GM23338 (cell line): ENCODE measurements around the gene NFATC1. TPM values are rescaled to one million over a fixed set of nuclear protein-coding genes. Genes with fewer than 3 reads are reported as not detected.

Experiments used
- ATAC-seq: fragments of 200-7000 bp; cut with Tn5 transposase; 3 replicates; pipeline ENCODE4 v1.9.1; 2020
- DNase-seq: peaks from one replicate; pipeline ENCODE4 v3.0.0-alpha.2; 2015; ENCODE audit warnings: low spot score
- H2AFZ ChIP-seq: fragments of 200-600 bp; sonication (generic); 2 replicates; pipeline ENCODE4 v1.8.0; 2016; ENCODE audit warnings: antibody characterized with exemption, mild to moderate bottlenecking, moderate library complexity
- H3F3A ChIP-seq: fragments of 200-600 bp; sonication (generic); replicated peaks from 2 replicates; pipeline ENCODE4 v1.8.0; 2017; ENCODE audit warnings: antibody characterized with exemption, mixed run types, low read depth
- H3K27ac ChIP-seq: fragments of 200-600 bp; sonication (generic); 2 replicates; pipeline ENCODE4 v1.6.1; 2016; ENCODE audit warnings: low read depth
- H3K27me3 ChIP-seq: fragments of 200-600 bp; sonication (generic); 2 replicates; pipeline ENCODE4 v1.8.0; 2016; ENCODE audit warnings: mild to moderate bottlenecking, mixed run types, moderate library complexity; ENCODE audit not compliant: insufficient read depth
- H3K36me3 ChIP-seq: fragments of 200-600 bp; sonication (generic); 2 replicates; pipeline ENCODE4 v1.8.0; 2016; ENCODE audit warnings: mild to moderate bottlenecking; ENCODE audit not compliant: insufficient read depth
- H3K4me1 ChIP-seq: fragments of 200-600 bp; sonication (generic); 2 replicates; pipeline ENCODE4 v1.8.0; 2016; ENCODE audit warnings: mild to moderate bottlenecking, moderate library complexity; ENCODE audit not compliant: insufficient read depth
- H3K4me2 ChIP-seq: fragments of 200-600 bp; sonication (generic); 2 replicates; pipeline ENCODE4 v1.7.1; 2017; ENCODE audit warnings: mixed run types
- H3K4me3 ChIP-seq: fragments of 200-600 bp; sonication (generic); 2 replicates; pipeline ENCODE4 v1.6.1; 2016; ENCODE audit warnings: mixed run types
- H3K79me2 ChIP-seq: fragments of 200-600 bp; sonication (generic); replicated peaks from 2 replicates; pipeline ENCODE4 v1.8.0; 2017; ENCODE audit warnings: mild to moderate bottlenecking; ENCODE audit not compliant: insufficient read depth
- H3K9me2 ChIP-seq: fragments of 200-600 bp; sonication (generic); 2 replicates; pipeline ENCODE4 v1.8.0; 2017; ENCODE audit not compliant: insufficient read depth
- H4K20me1 ChIP-seq: fragments of 200-600 bp; sonication (generic); replicated peaks from 2 replicates; pipeline ENCODE4 v1.8.0; 2017; ENCODE audit warnings: mild to moderate bottlenecking; ENCODE audit not compliant: insufficient read depth
- H3K27ac Mint-ChIP-seq: 2 replicates; pipeline ENCODE4 v1.8.0; 2020; ENCODE audit warnings: inconsistent platforms, mild to moderate bottlenecking, moderate library complexity, mixed read lengths
- H3K27me3 Mint-ChIP-seq: 3 replicates; pipeline ENCODE4 v1.8.0; 2022; ENCODE audit warnings: low read depth, mild to moderate bottlenecking, moderate library complexity, mixed read lengths, inconsistent platforms; ENCODE audit not compliant: insufficient read depth, poor library complexity
- H3K36me3 Mint-ChIP-seq: 3 replicates; pipeline ENCODE4 v1.8.0; 2021; ENCODE audit warnings: low read depth, mild to moderate bottlenecking, inconsistent platforms, moderate library complexity, mixed read lengths
- H3K4me1 Mint-ChIP-seq: 3 replicates; pipeline ENCODE4 v1.8.0; 2020; ENCODE audit warnings: mild to moderate bottlenecking, inconsistent platforms, mixed read lengths
- H3K4me3 Mint-ChIP-seq: 3 replicates; pipeline ENCODE4 v1.8.0; 2021; ENCODE audit warnings: moderate library complexity, mild to moderate bottlenecking, inconsistent platforms, mixed read lengths
- H3K9me3 Mint-ChIP-seq: 3 replicates; pipeline ENCODE4 v1.8.0; 2020; ENCODE audit warnings: moderate library complexity, mild to moderate bottlenecking, inconsistent platforms, mixed read lengths
- EZH2phosphoT487 ChIP-seq: fragments of 200-600 bp; sonication (generic); IDR thresholded peaks from one replicate; pipeline ENCODE4 v1.8.1; 2018; ENCODE audit warnings: antibody characterized with exemption; ENCODE audit not compliant: unreplicated experiment
- POLR2AphosphoS5 ChIP-seq: IDR thresholded peaks from 2 replicates; pipeline ENCODE4 v1.6.1; 2016; ENCODE audit warnings: antibody characterized with exemption, low read depth
- polyA plus RNA-seq: library from polyadenylated mRNA; unstranded; fragments of >200 nt; fragmentation: Nextera tagmentation; extraction: Ambion mirVana; gene quantifications from 2 replicates; pipeline ENCODE4 v1.2.1, GENCODE V29; 2016
- total RNA-seq: library from RNA; depleted of rRNA; stranded (reverse); fragments of >200 nt; shearing (Covaris generic); gene quantifications from 2 replicates; pipeline ENCODE4 v1.2.3, GENCODE V29; 2014
- TF ChIP-seq, protein P1 (sequence below): fragments of 250-450 bp; sonication (Bioruptor Pico); IDR thresholded peaks from 2 replicates; pipeline ENCODE4 v1.5.0; 2020; ENCODE audit warnings: mild to moderate bottlenecking, moderate library complexity
- TF ChIP-seq, protein P2 (sequence below), 2 experiments: fragments of 200-600 bp in 1 of 2; sonication (generic) in 1 of 2; conservative IDR thresholded peaks; 2 replicates each; pipeline versions ENCODE4 v1.5.1 to v1.6.1; 2016 to 2017; ENCODE audit warnings: antibody characterized with exemption in 2 of 2, low read depth in 2 of 2, mild to moderate bottlenecking in 2 of 2, moderate library complexity in 1 of 2
- TF ChIP-seq, protein P3 (sequence below): IDR thresholded peaks from one replicate; pipeline ENCODE4 v1.6.1; 2018; ENCODE audit warnings: antibody characterized with exemption; ENCODE audit not compliant: unreplicated experiment

NFATC1 gene
- total and polyA plus RNA-seq, 2 experiments from 2014 or later: 3.9 to 6.4 TPM

DNA sequence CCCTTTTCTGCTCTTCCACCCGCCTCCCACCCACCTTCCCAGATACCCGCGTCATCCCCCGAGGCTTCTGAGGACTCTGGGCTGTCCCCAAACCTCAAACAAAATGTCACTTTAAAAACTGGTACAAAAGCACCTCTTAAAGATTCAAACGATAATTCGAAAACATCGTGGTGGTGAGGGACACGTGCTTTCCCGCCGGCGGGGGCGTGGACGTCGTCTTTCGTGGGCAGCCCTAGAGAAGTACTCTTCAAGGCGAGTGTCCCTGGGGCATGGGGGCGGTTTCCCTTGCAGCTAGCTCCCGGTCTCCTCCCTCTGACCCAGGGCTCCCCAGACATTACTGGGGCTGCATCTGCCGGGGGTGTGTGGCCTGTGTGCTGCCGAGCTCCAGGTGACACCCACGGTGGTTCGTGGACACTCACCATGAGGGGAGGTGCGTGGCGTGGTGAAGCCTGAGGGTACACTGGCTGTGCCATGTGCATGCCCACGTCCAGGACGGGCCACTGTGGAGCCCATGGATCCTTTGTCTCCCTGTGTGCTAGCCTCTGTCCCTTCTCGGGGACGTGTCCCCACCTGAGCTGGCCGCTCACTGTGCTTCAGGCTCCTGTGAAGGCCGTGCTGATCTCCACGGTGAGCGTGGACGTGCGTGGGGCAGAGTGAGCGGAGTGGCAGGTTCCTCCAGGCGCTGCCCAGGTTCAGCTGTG, 117.8 kb downstream of the NFATC1 start:
- Histone ChIP-seq H3K27me3 (no peaks in the 10 kb centered on the region), H4K20me1 (no peaks in the 10 kb centered on the region; the same call in 1 of the 2 replicates), H3K79me2 (no peaks in the 10 kb centered on the region), H3K9me2 (no peaks in the 10 kb centered on the region), H3F3A (no peaks in the 10 kb centered on the region), H3K27ac (no peak overlapping the region), H3K4me1 (no peaks in the 10 kb centered on the region), H3K4me3 (no peak overlapping the region), H3K4me2 (no peak overlapping the region), H3K36me3 (no peaks in the 10 kb centered on the region), H2AFZ (no peak overlapping the region)
- TF ChIP-seq, protein P1, sequence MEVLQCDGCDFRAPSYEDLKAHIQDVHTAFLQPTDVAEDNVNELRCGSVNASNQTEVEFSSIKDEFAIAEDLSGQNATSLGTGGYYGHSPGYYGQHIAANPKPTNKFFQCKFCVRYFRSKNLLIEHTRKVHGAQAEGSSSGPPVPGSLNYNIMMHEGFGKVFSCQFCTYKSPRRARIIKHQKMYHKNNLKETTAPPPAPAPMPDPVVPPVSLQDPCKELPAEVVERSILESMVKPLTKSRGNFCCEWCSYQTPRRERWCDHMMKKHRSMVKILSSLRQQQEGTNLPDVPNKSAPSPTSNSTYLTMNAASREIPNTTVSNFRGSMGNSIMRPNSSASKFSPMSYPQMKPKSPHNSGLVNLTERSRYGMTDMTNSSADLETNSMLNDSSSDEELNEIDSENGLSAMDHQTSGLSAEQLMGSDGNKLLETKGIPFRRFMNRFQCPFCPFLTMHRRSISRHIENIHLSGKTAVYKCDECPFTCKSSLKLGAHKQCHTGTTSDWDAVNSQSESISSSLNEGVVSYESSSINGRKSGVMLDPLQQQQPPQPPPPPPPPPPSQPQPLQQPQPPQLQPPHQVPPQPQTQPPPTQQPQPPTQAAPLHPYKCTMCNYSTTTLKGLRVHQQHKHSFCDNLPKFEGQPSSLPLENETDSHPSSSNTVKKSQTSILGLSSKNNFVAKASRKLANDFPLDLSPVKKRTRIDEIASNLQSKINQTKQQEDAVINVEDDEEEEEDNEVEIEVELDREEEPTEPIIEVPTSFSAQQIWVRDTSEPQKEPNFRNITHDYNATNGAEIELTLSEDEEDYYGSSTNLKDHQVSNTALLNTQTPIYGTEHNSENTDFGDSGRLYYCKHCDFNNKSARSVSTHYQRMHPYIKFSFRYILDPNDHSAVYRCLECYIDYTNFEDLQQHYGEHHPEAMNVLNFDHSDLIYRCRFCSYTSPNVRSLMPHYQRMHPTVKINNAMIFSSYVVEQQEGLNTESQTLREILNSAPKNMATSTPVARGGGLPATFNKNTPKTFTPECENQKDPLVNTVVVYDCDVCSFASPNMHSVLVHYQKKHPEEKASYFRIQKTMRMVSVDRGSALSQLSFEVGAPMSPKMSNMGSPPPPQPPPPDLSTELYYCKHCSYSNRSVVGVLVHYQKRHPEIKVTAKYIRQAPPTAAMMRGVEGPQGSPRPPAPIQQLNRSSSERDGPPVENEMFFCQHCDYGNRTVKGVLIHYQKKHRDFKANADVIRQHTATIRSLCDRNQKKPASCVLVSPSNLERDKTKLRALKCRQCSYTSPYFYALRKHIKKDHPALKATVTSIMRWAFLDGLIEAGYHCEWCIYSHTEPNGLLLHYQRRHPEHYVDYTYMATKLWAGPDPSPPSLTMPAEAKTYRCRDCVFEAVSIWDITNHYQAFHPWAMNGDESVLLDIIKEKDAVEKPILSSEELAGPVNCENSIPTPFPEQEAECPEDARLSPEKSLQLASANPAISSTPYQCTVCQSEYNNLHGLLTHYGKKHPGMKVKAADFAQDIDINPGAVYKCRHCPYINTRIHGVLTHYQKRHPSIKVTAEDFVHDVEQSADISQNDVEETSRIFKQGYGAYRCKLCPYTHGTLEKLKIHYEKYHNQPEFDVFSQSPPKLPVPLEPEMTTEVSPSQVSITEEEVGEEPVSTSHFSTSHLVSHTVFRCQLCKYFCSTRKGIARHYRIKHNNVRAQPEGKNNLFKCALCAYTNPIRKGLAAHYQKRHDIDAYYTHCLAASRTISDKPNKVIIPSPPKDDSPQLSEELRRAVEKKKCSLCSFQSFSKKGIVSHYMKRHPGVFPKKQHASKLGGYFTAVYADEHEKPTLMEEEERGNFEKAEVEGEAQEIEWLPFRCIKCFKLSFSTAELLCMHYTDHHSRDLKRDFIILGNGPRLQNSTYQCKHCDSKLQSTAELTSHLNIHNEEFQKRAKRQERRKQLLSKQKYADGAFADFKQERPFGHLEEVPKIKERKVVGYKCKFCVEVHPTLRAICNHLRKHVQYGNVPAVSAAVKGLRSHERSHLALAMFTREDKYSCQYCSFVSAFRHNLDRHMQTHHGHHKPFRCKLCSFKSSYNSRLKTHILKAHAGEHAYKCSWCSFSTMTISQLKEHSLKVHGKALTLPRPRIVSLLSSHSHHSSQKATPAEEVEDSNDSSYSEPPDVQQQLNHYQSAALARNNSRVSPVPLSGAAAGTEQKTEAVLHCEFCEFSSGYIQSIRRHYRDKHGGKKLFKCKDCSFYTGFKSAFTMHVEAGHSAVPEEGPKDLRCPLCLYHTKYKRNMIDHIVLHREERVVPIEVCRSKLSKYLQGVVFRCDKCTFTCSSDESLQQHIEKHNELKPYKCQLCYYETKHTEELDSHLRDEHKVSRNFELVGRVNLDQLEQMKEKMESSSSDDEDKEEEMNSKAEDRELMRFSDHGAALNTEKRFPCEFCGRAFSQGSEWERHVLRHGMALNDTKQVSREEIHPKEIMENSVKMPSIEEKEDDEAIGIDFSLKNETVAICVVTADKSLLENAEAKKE (CRISPR knock-in tag): no peak
- no peak for TF ChIP-seq POLR2AphosphoS5
- TF ChIP-seq, protein P2, sequence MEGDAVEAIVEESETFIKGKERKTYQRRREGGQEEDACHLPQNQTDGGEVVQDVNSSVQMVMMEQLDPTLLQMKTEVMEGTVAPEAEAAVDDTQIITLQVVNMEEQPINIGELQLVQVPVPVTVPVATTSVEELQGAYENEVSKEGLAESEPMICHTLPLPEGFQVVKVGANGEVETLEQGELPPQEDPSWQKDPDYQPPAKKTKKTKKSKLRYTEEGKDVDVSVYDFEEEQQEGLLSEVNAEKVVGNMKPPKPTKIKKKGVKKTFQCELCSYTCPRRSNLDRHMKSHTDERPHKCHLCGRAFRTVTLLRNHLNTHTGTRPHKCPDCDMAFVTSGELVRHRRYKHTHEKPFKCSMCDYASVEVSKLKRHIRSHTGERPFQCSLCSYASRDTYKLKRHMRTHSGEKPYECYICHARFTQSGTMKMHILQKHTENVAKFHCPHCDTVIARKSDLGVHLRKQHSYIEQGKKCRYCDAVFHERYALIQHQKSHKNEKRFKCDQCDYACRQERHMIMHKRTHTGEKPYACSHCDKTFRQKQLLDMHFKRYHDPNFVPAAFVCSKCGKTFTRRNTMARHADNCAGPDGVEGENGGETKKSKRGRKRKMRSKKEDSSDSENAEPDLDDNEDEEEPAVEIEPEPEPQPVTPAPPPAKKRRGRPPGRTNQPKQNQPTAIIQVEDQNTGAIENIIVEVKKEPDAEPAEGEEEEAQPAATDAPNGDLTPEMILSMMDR (conservative IDR thresholded peaks at IDR 0.05; ENCODE audit: low read depth in 2 of 2): no peak
- TF ChIP-seq, protein P3, sequence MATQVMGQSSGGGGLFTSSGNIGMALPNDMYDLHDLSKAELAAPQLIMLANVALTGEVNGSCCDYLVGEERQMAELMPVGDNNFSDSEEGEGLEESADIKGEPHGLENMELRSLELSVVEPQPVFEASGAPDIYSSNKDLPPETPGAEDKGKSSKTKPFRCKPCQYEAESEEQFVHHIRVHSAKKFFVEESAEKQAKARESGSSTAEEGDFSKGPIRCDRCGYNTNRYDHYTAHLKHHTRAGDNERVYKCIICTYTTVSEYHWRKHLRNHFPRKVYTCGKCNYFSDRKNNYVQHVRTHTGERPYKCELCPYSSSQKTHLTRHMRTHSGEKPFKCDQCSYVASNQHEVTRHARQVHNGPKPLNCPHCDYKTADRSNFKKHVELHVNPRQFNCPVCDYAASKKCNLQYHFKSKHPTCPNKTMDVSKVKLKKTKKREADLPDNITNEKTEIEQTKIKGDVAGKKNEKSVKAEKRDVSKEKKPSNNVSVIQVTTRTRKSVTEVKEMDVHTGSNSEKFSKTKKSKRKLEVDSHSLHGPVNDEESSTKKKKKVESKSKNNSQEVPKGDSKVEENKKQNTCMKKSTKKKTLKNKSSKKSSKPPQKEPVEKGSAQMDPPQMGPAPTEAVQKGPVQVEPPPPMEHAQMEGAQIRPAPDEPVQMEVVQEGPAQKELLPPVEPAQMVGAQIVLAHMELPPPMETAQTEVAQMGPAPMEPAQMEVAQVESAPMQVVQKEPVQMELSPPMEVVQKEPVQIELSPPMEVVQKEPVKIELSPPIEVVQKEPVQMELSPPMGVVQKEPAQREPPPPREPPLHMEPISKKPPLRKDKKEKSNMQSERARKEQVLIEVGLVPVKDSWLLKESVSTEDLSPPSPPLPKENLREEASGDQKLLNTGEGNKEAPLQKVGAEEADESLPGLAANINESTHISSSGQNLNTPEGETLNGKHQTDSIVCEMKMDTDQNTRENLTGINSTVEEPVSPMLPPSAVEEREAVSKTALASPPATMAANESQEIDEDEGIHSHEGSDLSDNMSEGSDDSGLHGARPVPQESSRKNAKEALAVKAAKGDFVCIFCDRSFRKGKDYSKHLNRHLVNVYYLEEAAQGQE: no peak
- no peak for TF ChIP-seq EZH2phosphoT487
- H3K27me3 Mint-ChIP-seq: peaks cover 7% of the 10 kb centered on the region
- no peaks in the 10 kb centered on the region; the same call in 2 of the 3 replicates for H3K36me3 Mint-ChIP-seq
- DNase-seq: no peak
- H3K9me3 Mint-ChIP-seq: no peaks in the 10 kb centered on the region; the same call in 1 of the 3 replicates
- ATAC-seq: no peak
- H3K27ac Mint-ChIP-seq: no peak overlapping the region
- H3K4me3 Mint-ChIP-seq: no peak overlapping the region
- peaks cover 1% of the 10 kb centered on the region for H3K4me1 Mint-ChIP-seq
